Activated CD8-positive, alpha-beta memory T cell treated with anti-CD3 and anti-CD28 coated beads, Interleukin-2, amount 50 U/mL, for 48 hours (primary cell): ENCODE data around the gene S100A2.
A peak's percentile ranks its signal among the peaks of the same experiment; 100 is the strongest.
"Not testable (repeated sequence)": the region's sequence is repeated elsewhere in the genome, so short reads cannot be mapped to it uniquely, and the experiment has no call there.

ENCODE experiments used
- DNase-seq: peaks from one replicate; pipeline ENCODE4 v3.0.0-alpha.2; 2020

The S100A2 gene

DNA sequence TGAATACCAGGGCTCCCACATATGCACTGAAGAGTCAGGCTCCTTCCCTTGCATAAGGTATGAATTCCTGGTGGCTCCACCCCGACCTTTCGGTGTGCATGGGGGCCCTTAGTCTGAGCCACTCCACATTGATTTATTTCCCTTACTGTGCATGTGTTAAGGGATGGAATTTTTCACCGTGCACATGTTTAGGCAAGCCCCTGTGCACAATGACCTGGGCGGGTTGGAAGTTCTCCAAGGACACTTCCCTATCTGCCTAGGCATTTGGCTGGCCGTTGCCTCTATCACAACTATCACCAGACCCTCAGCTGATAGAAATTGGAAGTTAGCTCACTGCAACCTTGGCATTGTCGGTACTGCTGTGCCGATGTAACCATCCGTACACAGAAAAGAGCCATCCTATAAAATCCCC is 39.5 kb downstream of the S100A2 start:
- DNase-seq, result no peak

DNA sequence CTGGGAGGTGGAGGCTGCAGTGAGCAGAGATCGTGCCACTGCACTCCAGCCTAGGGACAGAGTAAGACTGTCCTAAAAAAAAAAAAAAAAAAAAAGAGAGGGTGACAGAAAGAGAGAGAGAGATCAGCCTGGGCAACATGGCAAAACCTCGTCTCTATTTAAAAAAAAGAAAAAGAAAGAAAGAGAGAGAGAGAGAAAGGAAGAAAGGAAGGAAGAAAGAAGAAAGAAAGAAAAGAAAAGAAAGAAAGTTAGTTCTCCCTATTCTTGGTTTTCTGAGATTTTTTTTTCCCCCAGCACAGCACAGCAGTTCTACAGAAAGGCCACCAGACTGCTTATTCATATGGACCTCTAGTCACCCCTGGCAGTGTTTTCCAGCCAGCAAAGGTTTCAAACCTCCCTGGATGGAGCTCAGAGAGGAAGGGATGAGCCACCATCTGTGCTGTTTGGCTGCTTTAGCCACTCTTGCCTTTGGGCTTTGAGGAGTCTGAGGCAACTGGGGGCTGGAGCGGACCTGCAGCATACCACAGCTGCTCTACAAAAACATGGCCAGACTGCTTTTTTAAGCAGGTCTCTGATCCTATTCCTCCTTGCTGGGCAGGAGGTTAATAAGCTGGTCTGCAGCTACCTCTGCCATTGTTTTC is 40.4 kb downstream of the S100A2 start:
- DNase-seq, result no peak

DNA sequence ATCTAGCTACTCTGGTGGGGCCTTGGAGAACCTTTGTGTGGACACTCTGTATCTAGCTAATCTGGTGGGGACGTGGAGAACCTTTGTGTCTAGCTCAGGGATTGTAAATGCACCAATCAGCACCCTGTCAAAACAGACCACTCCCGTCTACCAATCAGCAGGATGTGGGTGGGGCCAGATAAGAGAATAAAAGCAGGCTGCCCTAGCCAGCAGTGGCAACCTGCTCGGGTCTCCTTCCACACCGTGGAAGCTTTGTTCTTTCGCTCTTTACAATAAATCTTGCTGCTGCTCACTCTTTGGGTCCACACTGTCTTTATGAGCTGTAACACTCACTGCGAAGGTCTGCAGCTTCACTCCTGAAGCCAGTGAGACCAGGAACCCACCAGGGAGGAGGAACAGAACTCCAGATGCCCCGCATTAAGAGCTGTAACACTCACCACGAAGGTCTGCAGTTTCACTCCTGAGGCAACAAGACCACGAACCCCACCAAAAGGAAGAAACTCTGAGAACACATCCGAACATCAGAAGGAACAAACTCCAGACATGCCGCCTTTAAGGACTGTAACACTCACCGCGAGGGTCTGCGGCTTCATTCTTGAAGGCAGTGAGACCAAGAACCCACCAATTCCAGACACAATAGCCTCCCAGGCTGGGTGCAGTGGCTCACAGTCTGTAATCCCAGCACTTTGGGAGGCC is 43.1 kb downstream of the S100A2 start:
- not testable (repeated sequence) for DNase-seq

DNA sequence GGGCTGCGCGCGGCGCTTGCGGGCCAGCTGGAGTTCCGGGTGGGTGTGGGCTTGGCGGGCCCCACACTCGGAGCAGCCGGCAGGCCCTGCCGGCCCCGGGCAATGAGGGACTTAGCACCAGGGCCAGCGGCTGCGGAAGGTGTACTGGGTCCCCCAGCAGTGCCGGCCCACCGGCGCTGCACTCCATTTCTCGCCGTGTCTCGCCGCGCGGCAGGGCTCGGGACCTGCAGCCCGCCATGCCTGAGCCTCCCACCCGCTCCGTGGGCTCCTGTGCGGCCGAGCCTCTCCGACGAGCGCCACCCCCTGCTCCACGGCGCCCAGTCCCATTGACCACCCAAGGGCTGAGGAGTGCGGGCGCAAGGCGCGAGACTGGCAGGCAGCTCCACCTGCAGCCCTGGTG is 43.8 kb downstream of the S100A2 start:
- DNase-seq, result not testable (repeated sequence)

DNA sequence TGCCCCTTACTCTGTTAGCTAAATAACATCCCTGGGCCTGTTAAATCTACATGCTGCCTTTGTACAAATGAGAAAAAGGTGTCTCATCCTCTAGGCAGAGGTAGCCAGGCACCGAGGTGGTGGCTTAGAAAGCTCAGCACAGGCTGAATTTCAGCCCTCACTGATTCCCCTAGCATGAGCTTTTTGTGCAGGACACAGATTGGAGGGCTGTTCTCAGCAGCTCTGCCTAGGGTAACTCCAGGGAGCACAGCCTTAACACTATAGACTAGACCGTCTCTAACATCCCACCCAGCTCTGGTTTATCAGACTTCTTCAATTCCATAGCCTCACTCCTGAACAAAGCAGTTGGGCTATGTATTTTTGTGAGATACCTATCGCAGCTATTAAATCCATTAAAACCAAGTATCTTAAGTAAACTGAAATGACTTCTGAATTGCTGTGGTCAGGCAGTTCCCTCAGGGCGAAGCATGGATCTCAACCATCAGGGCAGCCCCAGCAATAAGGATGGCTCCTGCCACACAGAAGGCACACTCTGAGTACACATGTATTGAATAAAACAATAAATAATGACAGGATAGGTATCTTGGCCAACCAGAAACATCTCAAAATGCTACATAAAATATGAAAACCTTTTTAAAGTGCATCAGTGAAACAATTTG is 44.7 kb downstream of the S100A2 start:
- peak; percentile 44 for DNase-seq

DNA sequence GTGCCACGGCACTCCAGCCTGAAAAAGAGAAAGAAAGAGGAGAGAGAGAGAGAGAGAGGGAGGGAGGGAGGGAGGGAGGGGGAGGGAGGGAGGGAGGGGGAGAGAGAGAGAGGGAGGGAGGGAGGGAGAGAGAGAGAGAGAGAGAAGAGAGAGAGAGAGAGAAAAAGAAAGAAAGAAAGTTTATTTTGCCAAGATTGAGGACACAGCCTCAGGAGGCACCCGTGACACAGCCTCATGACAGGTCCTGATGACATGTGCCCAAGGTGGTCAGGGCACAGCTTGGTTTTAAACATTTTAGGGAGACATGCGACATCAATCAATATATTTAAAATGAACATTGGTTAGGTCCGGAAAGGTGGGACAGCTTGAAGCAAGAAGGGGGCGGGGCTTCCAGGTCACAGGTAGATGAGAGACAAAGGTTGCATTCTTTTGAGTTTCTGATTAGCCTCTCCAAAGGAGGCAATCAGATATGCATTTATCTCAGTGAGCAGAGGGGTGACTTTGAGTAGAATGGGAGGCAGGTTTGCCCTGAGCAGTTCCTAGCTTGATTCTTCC is 45.4 kb downstream of the S100A2 start:
- DNase-seq, result peak; percentile 29

DNA sequence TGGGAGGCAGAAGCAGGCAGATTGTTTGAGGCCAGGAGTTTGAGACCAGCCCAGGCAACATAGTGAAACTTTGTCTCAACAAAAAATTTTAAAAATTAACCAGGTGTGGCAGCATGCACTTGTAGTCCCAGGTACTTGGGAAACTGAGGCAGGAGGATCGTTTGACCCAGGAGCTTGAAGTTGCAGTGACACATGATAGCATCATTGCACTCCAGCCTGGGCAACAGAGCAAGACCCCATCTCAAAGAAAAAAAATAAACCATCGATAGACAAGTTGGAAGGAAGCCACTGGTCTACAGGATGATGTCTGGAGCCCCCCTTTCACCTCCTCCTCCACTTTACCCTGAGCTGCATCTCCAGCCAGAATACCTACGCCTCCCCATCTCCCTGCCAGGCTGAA is 46.4 kb downstream of the S100A2 start:
- no peak for DNase-seq

DNA sequence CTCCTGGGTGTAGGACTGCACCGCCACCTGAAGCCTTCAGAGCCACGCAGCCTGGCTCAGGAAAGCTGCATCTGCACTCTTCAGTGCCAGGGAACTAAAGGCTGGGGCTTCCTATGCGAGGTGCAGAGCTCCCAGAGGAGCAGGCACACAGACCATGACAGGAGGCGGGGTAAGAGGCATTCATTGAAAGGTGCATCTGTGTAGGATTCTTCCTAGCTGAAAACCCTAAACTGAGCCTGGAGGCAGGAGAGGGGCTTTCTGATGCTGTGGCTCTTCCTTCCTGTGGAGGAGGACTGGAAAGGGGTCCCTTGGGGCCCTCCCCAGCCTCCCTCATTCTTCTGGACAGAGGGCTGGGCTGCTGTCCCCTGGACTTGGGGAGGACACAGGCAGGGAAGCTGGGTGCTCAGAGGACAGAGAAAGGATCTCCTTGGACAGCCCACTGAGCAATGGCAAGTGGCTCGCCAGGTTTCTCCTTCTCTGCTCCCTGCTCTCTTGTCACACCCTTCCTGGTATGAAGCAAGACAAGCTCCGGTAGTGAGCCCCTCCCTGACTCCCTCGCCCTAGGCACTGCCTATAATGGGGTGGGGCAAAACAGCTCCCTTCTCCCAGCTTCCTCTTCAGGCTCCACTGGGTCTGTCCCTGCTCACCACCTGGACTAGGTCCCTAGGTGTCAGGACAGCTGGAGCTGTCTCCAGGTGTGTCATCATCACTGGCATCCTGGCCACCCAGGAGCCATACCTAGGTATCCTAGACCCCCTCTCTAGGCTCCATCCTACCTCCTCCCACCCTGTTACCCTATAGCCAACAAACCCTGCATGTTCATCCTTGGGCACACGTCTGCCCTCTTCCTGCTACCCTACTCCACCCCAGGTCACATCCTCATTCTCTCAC is 49.9 kb downstream of the S100A2 start:
- peak; percentile 35 for DNase-seq

DNA sequence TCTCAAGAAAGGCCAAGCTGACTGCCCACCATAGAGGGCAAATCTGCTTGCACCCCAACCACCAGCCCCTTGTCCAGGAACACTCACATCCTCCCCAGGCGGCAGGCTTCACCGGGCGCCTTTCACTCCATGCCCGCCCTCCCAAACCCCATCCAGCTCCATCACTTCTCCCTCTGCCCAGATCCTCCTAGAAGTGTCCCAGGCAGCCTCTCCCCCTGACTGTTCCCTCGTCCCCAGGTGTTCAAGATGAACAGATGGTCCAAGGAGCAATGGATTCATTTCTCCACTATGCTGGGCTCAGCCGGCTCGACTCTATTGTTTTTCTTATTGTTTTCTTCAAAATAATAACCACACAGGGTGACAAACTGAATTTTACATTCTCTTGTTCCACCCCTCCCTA is 52.0 kb downstream of the S100A2 start:
- DNase-seq, result no peak

DNA sequence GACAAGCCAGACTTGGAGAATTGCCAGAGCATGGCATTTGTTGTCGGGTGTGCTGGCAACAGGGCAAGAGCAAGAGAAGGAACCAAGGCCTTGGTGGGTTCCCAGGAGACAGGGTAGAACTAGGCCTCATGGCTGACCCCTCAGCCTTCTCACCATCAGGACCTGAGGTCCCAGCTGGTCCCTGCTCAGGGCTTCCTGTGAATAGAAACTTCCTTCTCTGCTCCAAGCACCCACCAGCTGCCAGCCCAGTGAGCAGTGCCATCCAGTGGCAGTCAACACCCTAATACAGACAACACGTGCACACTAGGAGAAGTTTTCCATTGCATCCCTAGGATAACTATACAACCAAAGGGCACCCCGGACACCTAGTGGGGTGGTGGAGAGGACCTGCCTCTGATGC is 52.6 kb downstream of the S100A2 start:
- DNase-seq, result no peak
